Ascending aorta (tissue), 2 donors: ENCODE results near the gene SLC38A9. TPM values are rescaled to one million over a fixed set of nuclear protein-coding genes. Genes with fewer than 3 reads are reported as not detected.

Experiments
- DNase-seq, 2 donors: peaks; one replicate each; pipeline ENCODE4 v3.0.0-alpha.2; 2019; ENCODE audit warnings: low spot score in 2 of 2
- H3K27ac ChIP-seq, 2 donors: fragments of 200-600 bp; sonication (generic); one replicate each; pipeline ENCODE4 v1.5.1; 2016 to 2017; ENCODE audit warnings: mild to moderate bottlenecking in 1 of 2
- H3K27me3 ChIP-seq: fragments of 200-600 bp; sonication (generic); one replicate; pipeline ENCODE4 v1.5.1; 2017
- H3K36me3 ChIP-seq, 2 donors: fragments of 200-600 bp; sonication (generic); one replicate each; pipeline ENCODE4 v1.5.1; 2016
- H3K4me1 ChIP-seq, 2 donors: fragments of 200-600 bp; sonication (generic); one replicate each; pipeline ENCODE4 v1.5.1; 2016 to 2017; ENCODE audit warnings: mild to moderate bottlenecking in 1 of 2
- H3K4me3 ChIP-seq, 2 donors: fragments of 200-600 bp; sonication (generic); one replicate each; pipeline ENCODE4 v1.5.1; 2016 to 2017; ENCODE audit warnings: mild to moderate bottlenecking in 1 of 2
- H3K9me3 ChIP-seq, 2 donors: fragments of 200-600 bp; sonication (generic); one replicate each; pipeline ENCODE4 v1.5.1; 2016
- intact Hi-C: fragments of 100-400 bp; cut with DNase I; formaldehyde crosslinking; loops from one replicate; pipeline ENCODE4 v1.15.1; 2023
- total RNA-seq: library from RNA; depleted of rRNA; stranded (reverse); fragments of >200 nt; gene quantifications from one replicate; pipeline ENCODE4 v1.1.0, GENCODE V29; 2016
- TF ChIP-seq, protein P1 (sequence below), 3 experiments: fragments of 200-600 bp in 2 of 3; fragments of 450-650 bp in 1 of 3; sonication (generic) in 2 of 3; IDR thresholded peaks; one replicate each; pipeline ENCODE4 v1.5.1; 2016 to 2019; ENCODE audit warnings: antibody characterized with exemption in 3 of 3, mild to moderate bottlenecking in 1 of 3, moderate library complexity in 1 of 3

SLC38A9 gene
- total RNA-seq, 1 donor from 2014 or later: 1.8 TPM

DNA sequence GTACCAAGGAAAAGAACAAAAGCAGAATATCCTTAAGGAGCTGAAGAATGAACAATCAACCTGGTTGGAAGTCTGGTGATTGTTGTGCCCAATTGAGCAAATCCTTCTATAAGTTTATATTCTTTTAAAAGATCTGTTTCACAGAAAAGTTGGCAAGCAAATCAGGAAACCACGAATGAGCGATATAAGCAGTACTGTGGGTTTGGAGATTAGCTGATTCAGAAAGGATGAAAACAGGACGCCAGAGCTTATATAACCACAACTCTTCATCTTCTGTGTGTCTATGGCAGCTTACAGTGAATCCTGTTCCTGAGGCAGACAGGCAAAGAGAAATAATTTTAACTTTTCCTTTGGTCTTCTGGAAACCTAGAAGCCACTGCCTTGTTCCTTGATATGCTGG, 61.7 kb downstream of the SLC38A9 start:
- TF ChIP-seq, protein P1, sequence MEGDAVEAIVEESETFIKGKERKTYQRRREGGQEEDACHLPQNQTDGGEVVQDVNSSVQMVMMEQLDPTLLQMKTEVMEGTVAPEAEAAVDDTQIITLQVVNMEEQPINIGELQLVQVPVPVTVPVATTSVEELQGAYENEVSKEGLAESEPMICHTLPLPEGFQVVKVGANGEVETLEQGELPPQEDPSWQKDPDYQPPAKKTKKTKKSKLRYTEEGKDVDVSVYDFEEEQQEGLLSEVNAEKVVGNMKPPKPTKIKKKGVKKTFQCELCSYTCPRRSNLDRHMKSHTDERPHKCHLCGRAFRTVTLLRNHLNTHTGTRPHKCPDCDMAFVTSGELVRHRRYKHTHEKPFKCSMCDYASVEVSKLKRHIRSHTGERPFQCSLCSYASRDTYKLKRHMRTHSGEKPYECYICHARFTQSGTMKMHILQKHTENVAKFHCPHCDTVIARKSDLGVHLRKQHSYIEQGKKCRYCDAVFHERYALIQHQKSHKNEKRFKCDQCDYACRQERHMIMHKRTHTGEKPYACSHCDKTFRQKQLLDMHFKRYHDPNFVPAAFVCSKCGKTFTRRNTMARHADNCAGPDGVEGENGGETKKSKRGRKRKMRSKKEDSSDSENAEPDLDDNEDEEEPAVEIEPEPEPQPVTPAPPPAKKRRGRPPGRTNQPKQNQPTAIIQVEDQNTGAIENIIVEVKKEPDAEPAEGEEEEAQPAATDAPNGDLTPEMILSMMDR (IDR thresholded peaks at IDR 0.05): no peak
- Histone ChIP-seq H3K36me3 (peaks cover 0 to 20% of the 10 kb centered on the region in 2 donors), H3K27me3 (no peaks in the 10 kb centered on the region), H3K4me1 (no peaks in the 10 kb centered on the region), H3K9me3 (no peaks in the 10 kb centered on the region), H3K27ac (no peak overlapping the region), H3K4me3 (no peak overlapping the region)
- no peak for DNase-seq
- intact Hi-C loops: no loop called here

DNA sequence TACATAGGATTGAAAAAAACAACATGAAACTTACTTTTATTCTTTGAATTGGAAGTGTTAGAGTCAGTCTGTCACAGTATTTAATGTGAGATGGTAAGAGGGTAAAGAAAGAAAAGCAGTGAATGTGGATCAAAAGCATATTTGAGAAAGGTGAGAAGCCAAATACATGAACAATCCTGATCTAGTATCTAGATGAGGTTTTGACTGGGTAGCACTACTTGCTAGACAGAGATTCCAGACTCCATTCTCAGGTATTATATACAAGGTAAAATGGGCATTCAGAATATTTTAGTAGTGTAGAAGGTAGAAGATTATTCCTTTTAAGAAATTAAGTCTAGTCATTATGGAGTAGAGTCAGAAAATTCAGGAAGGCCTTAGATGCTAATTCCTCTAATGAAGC, 62.2 kb downstream of the SLC38A9 start:
- TF ChIP-seq, protein P1 (IDR thresholded peaks at IDR 0.05): no peak
- intact Hi-C loops: no loop called here
- no peaks in the 10 kb centered on the region for H3K27me3 ChIP-seq
- H3K36me3 ChIP-seq: peaks cover 0 to 18% of the 10 kb centered on the region in 2 donors
- no peak for DNase-seq
- H3K9me3 ChIP-seq: no peaks in the 10 kb centered on the region
- H3K4me3 ChIP-seq: no peak overlapping the region
- H3K27ac ChIP-seq: no peak overlapping the region
- no peaks in the 10 kb centered on the region for H3K4me1 ChIP-seq

DNA sequence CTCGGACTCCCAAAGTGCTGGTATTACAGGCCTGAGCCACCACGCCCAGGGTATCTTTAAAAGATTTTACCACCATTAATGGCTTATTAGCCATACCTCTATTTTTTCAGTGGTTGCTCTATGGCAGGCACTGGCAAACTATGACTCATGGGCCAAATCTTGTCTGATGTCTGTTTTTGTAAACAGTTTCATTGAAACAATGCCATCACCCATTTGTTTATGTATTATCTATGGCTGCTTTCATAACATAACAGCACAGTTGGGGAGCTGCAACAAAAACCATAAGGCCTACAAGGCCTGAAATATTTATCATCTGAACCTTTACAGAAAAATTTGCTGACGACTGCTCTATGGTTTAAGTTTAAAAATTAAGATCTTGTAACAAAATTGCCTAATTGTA, 66.8 kb downstream of the SLC38A9 start:
- Histone ChIP-seq H3K27ac (no peak overlapping the region), H3K4me1 (no peaks in the 10 kb centered on the region), H3K4me3 (no peak overlapping the region), H3K36me3 (no peaks in the 10 kb centered on the region), H3K27me3 (no peaks in the 10 kb centered on the region), H3K9me3 (no peaks in the 10 kb centered on the region)
- TF ChIP-seq, protein P1 (IDR thresholded peaks at IDR 0.05): no peak
- DNase-seq: no peak
- intact Hi-C loops: no loop called here

DNA sequence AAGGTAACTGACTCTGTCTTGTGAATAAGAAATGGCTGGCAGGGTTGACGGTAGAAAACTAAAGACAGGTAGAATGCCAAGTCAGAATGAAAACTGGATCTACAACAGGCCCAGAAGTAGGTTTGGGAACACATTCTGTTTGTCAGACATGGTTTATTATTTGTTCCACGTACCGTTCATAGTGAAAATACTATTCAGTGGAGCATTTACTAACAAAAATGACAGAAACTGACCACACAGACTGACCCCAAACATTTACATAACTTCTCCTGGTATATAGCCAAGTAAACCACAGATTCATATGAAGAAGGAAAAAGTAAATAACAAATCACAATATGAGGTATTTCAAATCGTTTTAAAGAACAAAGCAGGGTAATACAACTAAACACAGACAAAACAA, 73.7 kb downstream of the SLC38A9 start:
- peaks cover 0 to 26% of the 10 kb centered on the region in 2 donors for H3K4me1 ChIP-seq
- no peak overlapping the region for H3K27ac ChIP-seq
- TF ChIP-seq, protein P1 (IDR thresholded peaks at IDR 0.05): no peak
- no peaks in the 10 kb centered on the region for H3K36me3 ChIP-seq
- no peaks in the 10 kb centered on the region for H3K9me3 ChIP-seq
- no peak overlapping the region for H3K4me3 ChIP-seq
- intact Hi-C loops: no loop called here
- no peak for DNase-seq
- H3K27me3 ChIP-seq: no peaks in the 10 kb centered on the region

DNA sequence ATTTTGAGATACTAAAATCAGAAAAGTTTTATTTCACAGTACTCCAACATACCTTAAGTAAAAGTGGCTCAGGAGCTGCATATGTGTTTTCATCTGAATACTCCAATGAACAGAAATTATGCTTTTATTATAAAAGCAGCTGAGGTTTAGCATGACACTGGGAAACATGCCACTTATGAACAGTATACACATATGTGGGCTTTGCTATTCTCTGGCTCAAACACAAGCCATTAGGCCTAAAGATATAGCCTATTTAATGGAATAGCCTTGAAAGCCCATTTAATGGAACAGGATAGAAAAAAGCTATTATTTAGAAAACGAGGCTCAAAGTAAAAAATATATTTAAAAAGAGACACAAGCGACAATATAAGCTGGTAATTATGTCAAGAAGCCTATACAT, 74.1 kb downstream of the SLC38A9 start:
- TF ChIP-seq, protein P1 (IDR thresholded peaks at IDR 0.05): no peak
- no peak overlapping the region for H3K27ac ChIP-seq
- no peak for DNase-seq
- peaks cover 0 to 26% of the 10 kb centered on the region in 2 donors for H3K4me1 ChIP-seq
- H3K9me3 ChIP-seq: no peaks in the 10 kb centered on the region
- intact Hi-C loops: no loop called here
- H3K27me3 ChIP-seq: no peaks in the 10 kb centered on the region
- no peak overlapping the region for H3K4me3 ChIP-seq
- H3K36me3 ChIP-seq: no peaks in the 10 kb centered on the region

DNA sequence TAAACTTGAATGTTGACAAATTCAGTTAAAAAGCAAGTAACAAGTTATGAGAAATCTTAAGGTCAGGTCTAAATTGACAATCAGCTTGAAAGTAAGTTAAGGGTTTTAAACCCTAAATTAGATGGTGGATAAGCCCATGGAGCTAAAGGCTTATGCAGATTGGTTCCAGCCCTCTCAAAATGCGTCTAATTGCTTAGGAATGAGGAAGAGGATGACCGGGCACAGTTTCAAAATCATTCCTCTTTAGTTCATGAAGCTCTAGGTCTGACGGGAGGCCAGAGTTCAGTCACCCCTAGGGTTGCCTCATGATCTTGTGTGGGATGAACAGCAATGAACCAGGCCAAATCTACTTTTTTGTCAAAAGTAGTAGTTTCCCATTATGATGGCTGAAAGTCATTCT, 75.4 kb downstream of the SLC38A9 start:
- Histone ChIP-seq H3K27me3 (no peaks in the 10 kb centered on the region), H3K4me3 (no peak overlapping the region), H3K4me1 (peaks cover 0 to 26% of the 10 kb centered on the region in 2 donors), H3K9me3 (no peaks in the 10 kb centered on the region), H3K36me3 (no peaks in the 10 kb centered on the region), H3K27ac (peak overlapping the region; percentile 13 to 53)
- TF ChIP-seq, protein P1 (IDR thresholded peaks at IDR 0.05): no peak
- intact Hi-C loops: no loop called here
- DNase-seq: no peak
